ENCODE results near the gene TWSG1.
"Not testable (repeated sequence)": the region's sequence is repeated elsewhere in the genome, so short reads cannot be mapped to it uniquely, and the experiment has no call there.

The TWSG1 gene

GRCh38 chr18:9336827-9337226 lies 2.3 kb downstream of the TWSG1 start:
- no peak for DNase-seq

DNA sequence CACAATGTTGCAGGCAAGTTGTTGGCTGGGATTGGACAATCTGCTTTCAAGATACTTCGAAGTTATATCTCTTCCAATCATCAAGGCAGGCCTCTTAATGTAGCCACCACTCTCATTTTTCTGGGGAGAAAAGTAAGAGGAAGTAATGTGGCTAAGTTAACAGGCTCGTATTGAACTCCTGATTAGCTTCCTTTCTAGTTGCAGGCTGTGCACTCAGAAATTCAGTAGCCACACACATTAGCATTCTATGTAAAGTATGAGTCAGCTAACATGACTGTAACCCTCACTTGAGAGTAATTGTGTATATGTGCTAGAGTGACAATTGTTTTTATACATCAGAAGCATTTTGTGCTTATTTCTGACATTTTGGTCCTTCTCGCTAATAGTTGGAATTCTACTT lies 3.3 kb downstream of the TWSG1 start:
- DNase-seq = no peak

DNA sequence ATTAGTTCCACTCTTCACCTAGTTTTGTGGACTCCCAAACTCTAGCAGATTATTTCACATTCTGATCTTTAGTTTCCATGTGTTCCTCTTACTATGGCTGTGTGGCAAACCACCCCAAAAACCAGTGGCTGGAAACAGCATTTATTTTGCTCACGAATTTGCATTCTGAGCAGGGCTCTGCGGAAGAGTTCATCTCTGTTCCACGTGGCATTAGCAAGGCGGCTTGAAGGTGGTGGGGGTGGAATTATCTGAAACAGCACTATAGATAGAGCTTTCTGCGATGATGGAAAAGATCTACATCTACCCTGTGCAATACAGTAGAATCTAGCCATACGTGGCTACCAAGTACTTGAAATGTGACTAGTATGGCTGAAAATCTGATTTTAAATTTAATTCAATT lies 5.9 kb downstream of the TWSG1 start:
- no peak for DNase-seq

DNA sequence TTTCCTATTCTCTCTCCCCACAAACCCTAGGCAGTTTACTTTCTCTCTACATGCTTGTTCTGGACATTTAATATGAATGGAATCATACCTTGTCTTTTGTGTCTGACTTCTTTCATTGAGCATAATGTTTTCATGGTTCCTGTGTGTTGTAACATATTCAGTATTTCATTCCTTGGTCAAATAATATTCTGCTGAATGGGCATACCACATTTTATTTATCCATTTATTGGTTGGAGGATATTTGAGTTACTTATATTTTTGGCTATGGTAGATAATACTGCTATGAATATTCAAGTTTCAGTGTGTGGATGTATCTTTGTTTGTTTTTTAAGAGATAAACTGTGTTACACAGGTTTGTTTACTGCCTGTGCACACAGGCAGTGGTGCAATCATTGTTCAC lies 9.0 kb downstream of the TWSG1 start:
- DNase-seq = no peak

DNA sequence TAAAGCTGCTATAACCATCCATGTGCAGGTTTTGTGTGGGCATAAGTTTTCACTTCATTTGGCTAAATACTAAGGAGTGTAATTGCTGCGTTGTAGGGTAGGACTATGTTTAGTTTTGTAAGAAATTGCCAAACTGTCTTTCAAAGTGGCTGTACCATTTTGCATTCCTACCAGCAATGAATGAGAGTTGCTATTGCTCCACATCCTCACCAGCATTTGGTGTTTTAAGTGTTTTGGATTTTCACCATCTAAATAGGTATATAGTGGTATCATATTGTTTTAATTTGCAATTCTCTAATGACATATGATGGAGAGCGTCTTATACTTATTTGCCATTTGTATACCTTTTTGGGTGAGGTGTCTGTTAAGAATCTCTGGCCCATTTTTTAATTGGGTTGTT lies 12.2 kb downstream of the TWSG1 start:
- DNase-seq = no peak

GRCh38 chr18:9348079-9348671 lies 13.6 kb downstream of the TWSG1 start:
- DNase-seq = no peak

DNA sequence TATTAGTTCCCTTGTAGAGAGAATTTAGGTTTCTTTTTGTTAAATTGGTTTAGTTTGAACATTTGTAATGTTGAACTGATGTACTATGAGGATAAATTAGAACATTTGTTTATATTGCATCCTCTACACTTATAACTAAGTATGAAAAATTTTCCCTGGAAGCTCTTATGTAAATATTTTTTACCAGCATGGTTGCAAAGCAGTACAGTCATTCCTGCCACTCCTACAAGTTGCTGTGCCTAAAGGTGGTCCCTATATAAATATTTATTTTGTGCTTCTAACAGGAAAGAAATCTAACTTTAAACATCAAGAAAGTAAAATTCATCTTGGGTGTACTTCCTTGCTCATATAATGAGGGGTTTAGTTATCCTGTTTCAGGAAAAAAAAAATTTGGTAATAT lies 14.2 kb downstream of the TWSG1 start:
- DNase-seq = no peak

DNA sequence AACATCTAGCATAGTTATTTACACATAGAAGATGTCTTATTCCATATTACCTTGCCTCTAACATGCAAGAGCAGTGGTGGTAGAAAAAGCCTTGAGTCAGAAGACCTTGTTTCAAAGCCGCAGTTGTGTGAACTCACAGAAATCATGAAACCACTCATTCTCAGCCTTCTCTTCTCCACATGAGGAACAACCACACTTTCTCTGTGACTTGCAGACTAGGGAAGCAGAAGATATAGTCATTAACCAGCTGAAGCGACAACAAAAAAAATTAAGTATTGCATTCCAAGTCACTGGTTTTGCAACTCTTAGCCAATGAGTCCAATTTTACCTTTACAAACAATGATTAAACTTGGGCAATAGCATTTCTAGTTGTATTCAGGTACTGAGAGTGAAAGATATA lies 19.0 kb downstream of the TWSG1 start:
- no peak for DNase-seq

DNA sequence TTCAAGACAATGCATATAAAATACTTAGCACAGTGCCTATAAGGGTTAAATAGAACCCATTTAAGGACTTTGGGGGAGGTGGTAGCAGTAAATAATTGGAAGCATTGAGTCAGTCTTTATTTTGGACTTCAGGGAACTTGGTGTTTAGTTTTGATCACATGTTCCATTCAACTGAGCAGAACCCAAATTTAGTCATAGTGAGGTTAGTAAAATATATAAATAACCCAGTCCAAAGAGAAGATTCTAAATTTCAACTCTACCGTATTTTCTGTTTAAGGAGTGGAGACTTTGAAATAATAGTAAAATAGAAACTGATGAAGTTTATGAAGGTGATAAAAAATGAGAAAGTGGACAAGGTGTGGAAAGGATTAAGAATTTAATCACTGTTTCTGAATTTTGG lies 19.7 kb downstream of the TWSG1 start:
- DNase-seq = no peak

- no peak for DNase-seq
Measured at GRCh38 chr18:9356976-9357375, 22.4 kb downstream of the TWSG1 start.

GRCh38 chr18:9359796-9360195 lies 25.2 kb downstream of the TWSG1 start:
- no peak for DNase-seq

- DNase-seq = no peak
Measured at GRCh38 chr18:9361191-9361590, 26.6 kb downstream of the TWSG1 start.

DNA sequence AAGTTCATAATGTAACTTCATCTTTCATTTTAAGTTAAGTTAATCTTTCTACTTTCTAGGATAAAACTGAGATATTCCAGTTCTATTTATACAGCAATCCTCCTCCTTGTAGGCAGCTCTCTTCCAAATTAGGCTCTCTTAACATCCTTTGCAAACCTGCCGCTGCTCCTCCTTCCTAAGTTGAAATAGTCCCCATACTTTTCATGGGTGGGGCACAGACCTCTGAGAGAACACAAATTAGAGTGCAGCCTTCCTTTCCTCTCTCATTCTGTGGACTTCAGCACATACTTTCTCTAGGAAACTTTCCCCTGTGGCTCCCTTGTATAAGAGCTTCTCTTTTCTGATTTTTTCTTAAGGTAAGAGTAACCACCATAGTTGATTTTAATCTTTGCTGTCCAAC lies 28.3 kb downstream of the TWSG1 start:
- DNase-seq = no peak

DNA sequence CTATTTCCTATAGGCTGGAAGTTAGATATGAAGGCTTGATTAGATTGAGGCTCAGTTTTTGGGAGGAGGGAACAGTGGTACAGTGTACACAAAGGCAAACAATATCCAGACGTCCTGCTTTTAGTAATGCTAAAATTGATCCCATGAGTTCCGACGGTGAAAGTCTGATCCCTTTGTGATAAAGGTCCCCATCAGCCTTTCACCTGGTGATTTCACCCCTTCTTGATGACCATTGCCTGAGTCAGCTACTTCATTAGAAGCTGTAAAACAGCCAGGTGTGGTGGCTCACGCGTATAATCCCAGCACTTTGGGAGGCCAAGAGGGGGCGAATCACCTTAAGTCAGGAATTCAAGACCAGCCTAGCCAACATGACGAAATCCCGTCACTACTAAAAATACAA lies 29.7 kb downstream of the TWSG1 start:
- DNase-seq = no peak

- DNase-seq = no peak
Measured at GRCh38 chr18:9365406-9365805, 30.8 kb downstream of the TWSG1 start.

- no peak for DNase-seq
Measured at GRCh38 chr18:9366126-9366714, 31.6 kb downstream of the TWSG1 start.

DNA sequence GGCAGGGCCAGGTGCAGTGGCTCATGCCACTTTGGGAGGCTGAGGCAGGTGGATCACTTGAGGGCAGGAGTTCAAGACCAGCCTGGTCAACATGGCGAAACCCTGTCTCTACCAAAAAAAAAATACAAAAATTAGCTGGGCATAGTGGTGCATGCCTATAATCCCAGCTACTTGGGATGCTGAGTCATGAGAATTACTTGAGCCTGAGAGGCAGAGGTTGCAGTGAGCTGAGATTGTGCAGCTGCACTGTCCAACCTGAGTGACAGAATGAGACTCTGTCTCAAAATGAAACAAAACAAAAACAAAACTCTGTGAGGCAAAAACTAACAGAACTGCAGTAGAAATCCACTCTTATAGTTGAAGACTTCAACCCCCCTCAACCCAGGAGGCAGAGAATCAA lies 38.7 kb downstream of the TWSG1 start:
- DNase-seq = not testable (repeated sequence)

- DNase-seq = no peak
Measured at GRCh38 chr18:9379118-9379517, 44.5 kb downstream of the TWSG1 start.

DNA sequence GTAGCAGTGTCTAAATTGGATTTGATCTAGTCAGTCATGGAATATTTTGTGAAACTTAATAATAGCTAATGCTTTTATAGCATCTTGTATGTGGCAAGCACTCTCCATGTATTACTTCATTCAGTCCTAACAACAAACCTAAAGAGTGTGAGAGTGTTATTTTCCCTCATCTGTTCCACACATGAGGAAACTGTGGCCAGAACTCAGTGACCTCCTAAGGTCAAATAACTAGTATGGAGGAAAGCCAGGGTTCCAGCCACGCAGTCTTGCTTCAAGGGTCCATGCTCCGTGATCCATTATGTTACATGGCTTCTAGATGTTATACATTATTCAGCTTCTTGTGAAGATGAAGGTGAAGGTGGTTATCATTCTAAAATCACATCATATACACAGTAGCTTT lies 45.5 kb downstream of the TWSG1 start:
- no peak for DNase-seq

GRCh38 chr18:9380621-9381395 lies 46.2 kb downstream of the TWSG1 start:
- DNase-seq = no peak

- DNase-seq = no peak
Measured at GRCh38 chr18:9386879-9387278, 52.3 kb downstream of the TWSG1 start.

DNA sequence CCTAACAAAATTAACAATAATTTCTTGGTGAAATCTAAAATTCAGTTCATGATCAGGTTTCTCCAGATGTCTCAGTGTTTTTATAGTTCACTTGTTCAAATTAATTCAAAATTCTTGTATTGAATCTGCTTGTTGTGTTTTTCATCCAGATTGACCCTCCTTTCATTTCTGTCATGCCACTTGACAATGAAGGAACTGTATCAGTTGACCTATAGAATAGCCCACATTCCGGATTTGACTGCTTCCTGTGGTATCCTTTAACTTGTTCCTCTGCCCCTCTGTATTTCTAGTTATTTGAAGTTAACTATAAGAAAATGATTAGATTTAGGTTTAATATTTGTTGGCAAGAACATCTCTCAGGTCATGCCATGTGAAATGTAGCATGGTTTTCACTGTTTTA lies 53.3 kb downstream of the TWSG1 start:
- DNase-seq = no peak

GRCh38 chr18:9389706-9390105 lies 55.1 kb downstream of the TWSG1 start:
- no peak for DNase-seq

DNA sequence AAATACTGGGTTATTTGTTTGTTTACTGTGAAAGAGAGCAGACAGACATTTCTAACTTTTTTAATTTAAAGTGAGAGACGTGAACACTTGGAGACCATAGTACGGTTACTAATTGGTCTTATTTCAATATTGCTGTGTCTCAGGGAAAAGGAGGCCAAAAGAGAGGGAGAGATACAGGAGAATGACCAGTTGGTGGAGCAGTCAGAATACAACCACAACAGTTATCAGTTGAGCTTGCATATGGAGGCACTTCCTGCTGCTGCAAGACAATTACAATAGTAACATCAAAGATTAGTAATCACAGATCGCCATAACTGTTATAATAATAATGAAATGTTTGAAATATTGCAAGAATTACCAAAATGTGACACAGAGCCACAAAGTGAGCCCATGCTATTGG lies 58.2 kb downstream of the TWSG1 start:
- no peak for DNase-seq

DNA sequence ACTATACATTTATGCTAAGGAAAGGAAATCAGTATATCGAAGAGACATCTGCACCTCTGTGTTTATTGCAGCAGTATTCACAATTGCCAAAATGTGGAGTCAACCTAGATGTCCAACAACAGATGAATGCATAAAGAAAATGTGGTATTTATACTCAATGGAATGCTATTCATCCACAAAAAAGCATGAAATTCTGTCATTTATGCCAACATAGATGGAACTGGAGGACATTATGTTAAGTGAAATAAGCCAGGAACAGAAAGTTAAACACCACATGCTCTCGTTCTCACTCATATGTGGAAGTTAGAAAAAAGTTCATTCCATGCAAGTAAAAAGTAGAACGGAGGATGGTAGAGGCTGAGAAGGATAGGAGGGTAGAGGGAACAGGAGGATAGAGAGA lies 59.5 kb downstream of the TWSG1 start:
- DNase-seq = no peak
